Caco-2 (cell line): ENCODE measurements around the gene FBLIM1. TPM values are rescaled to one million over a fixed set of nuclear protein-coding genes. Genes with fewer than 3 reads are reported as not detected.

Experiments used
- BruUV-seq: library from RNA; stranded (reverse); fragments of 400-500 nt; replicated peaks from 2 replicates; lab custom pipeline; 2021; lab: Mats Ljungman, UMichigan
- CTCF ChIA-PET: fragments of 300-600 bp; sonication (Branson Sonifier 250); formaldehyde crosslinking; loops from one replicate; lab custom pipeline; 2022; ENCODE audit warnings: antibody characterized with exemption; lab: Charles Lee
- POLR2A ChIA-PET: fragments of 300-600 bp; sonication (Branson Sonifier 250); formaldehyde crosslinking; loops from one replicate; lab custom pipeline; 2022; ENCODE audit warnings: antibody characterized with exemption; lab: Charles Lee
- DNase-seq, 2 experiments: peaks; one replicate each; pipeline versions ENCODE4 v3.0.0 to v3.0.0-alpha.2; 2020 to 2022
- H3K27me3 ChIP-seq: replicated peaks from 2 replicates; pipeline ENCODE4 v1.6.0; 2011; ENCODE audit warnings: low read length; ENCODE audit not compliant: control insufficient read depth, insufficient read depth
- H3K36me3 ChIP-seq: 2 replicates; pipeline ENCODE4 v1.5.1; 2011; ENCODE audit warnings: low read length; ENCODE audit not compliant: control insufficient read depth, insufficient read depth
- H3K4me1 ChIP-seq: fragments of 250-450 bp; sonication (Bioruptor Pico); 2 replicates; pipeline ENCODE4 v1.5.1; 2020; ENCODE audit warnings: mild to moderate bottlenecking
- H3K4me3 ChIP-seq: 2 replicates; pipeline ENCODE4 v1.5.1; 2011; ENCODE audit warnings: low read depth, mild to moderate bottlenecking, control low read depth, low read length
- H3K9me3 ChIP-seq: fragments of 250-450 bp; sonication (Bioruptor Pico); 2 replicates; pipeline ENCODE4 v1.5.1; 2020; ENCODE audit warnings: mild to moderate bottlenecking, moderate library complexity
- H3K27ac Mint-ChIP-seq: one replicate; pipeline ENCODE4 v1.8.0; 2022; ENCODE audit warnings: mixed read lengths; ENCODE audit not compliant: unreplicated experiment
- H3K27me3 Mint-ChIP-seq: one replicate; pipeline ENCODE4 v1.8.0; 2022; ENCODE audit warnings: mixed read lengths; ENCODE audit not compliant: insufficient read depth, unreplicated experiment
- H3K36me3 Mint-ChIP-seq: one replicate; pipeline ENCODE4 v1.8.0; 2022; ENCODE audit warnings: mild to moderate bottlenecking, mixed read lengths; ENCODE audit not compliant: insufficient read depth, unreplicated experiment
- H3K4me1 Mint-ChIP-seq: one replicate; pipeline ENCODE4 v1.8.0; 2022; ENCODE audit warnings: low read depth, mixed read lengths; ENCODE audit not compliant: unreplicated experiment
- H3K4me3 Mint-ChIP-seq: one replicate; pipeline ENCODE4 v1.8.0; 2022; ENCODE audit warnings: mild to moderate bottlenecking, moderate library complexity, mixed read lengths; ENCODE audit not compliant: unreplicated experiment
- H3K9me3 Mint-ChIP-seq: one replicate; pipeline ENCODE4 v1.8.0; 2022; ENCODE audit warnings: mixed read lengths; ENCODE audit not compliant: unreplicated experiment
- CTCF ChIP-seq, 2 experiments: fragments of 200-600 bp in 1 of 2; IDR thresholded peaks; 1 replicate in 1 of 2; 2 replicates in 1 of 2; pipeline versions ENCODE4 v1.5.1 to v1.8.0; 2011 to 2022; ENCODE audit warnings: antibody characterized with exemption in 1 of 2, control low read depth in 1 of 2, inconsistent platforms in 1 of 2, low read depth in 1 of 2, low read length in 1 of 2, mild to moderate bottlenecking in 1 of 2, moderate library complexity in 1 of 2; ENCODE audit not compliant: insufficient read depth in 1 of 2, severe bottlenecking in 1 of 2, unreplicated experiment in 1 of 2
- intact Hi-C: fragments of 100-400 bp; cut with micrococcal nuclease; formaldehyde crosslinking; loops from one replicate; pipeline ENCODE4 v1.10.0; 2022; ENCODE audit not compliant: unreplicated experiment
- total RNA-seq: library from RNA; stranded (reverse); gene quantifications from 2 replicates; pipeline ENCODE4 v1.2.3, GENCODE V29; 2022

The FBLIM1 gene
- total RNA-seq, 1 experiment from 2014 or later = 5.5 TPM

DNA sequence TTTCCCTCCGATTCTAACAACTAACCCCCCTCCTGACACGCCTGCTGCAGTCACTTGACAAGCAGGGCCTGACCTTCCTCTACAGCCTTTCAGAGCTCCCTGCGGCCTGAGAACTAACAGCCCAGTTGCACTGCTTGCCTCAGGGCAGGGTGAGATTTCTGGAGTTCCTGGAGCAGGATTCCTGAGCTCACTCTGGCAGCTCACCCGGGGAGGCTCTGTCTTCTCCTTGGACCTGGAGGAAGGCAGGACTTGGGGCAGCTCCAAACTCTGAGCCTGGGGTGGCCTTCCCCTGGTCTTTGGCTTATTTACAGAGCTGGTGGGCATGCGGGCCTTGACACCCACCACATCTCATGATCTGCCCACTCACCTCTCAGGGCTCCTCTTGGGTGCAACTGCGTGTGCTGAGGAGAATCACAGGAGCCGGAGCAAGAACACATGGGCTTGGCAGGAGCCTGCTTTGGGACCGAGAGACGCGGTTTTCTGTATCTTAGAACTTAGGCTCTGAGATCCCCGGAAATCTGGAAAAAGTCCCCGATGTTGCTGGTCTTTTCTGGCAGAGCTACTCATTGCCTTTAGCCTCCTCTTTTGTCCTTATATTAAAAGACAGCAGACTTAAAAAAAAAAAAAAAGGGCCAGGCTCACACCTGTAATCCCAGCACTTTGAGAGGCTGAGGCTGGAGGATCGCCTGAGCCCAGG, 35.6 kb upstream of the FBLIM1 start:
- Mint-ChIP-seq H3K4me3 (no peak overlapping the region), H3K27me3 (no peaks in the 10 kb centered on the region), H3K27ac (no peak overlapping the region), H3K36me3 (peaks cover 34% of the 10 kb centered on the region), H3K9me3 (no peaks in the 10 kb centered on the region), H3K4me1 (no peaks in the 10 kb centered on the region)
- peak in 1 of 2 experiments; percentile 57 for DNase-seq
- intact Hi-C loops = no loop called here
- no peak for TF ChIP-seq CTCF (IDR thresholded peaks at IDR 0.05; ENCODE audit: insufficient read depth in 1 of 2, low read depth in 1 of 2, low read length in 1 of 2, severe bottlenecking in 1 of 2, unreplicated experiment in 1 of 2)
- ChIA-PET POLR2A (no interaction called here), CTCF (interaction anchor here (0.6 kb wide), 1 partner anchor 435 kb away, joined by 4 read pairs; no protein-coding TSS in a partner anchor)
- no peaks in the 10 kb centered on the region for H3K4me1 ChIP-seq
- H3K4me3 ChIP-seq = no peak overlapping the region
- no peaks in the 10 kb centered on the region for H3K9me3 ChIP-seq
- BruUV-seq = no TSS peak
- H3K27me3 ChIP-seq = no peaks in the 10 kb centered on the region
- H3K36me3 ChIP-seq = no peaks in the 10 kb centered on the region; the same call in 1 of the 2 replicates

DNA sequence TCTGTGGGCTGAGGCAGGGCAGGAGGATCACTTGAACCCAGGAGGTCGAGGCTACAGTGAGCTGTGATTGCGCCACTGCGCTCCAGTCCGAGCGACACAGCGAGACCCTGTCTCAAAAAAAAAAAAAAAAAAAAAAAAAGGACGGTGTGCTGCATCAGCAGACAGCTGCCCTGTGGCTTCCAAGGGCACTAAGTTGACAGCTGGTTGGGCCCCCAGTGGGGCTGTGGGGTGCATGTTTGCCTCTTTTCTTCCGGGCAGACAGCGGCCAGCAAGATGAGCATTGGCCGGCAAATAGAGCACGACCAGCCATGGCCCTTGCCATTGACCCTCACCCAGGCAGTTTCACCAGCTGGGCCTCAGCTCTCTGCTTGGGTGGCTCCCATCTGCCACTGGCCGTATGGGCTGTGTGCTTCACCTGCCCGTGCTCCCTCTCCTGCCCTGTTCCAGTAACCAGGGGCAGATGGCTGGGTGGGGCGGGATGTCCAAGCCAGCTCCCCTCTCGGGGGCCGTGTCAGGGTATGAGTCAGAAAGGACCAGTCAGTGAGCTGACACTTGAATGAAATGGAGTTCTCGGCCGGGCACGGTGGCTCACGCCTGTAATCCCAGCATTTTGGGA, 34.9 kb upstream of the FBLIM1 start:
- Mint-ChIP-seq H3K27ac (no peak overlapping the region), H3K27me3 (no peaks in the 10 kb centered on the region), H3K9me3 (no peaks in the 10 kb centered on the region), H3K36me3 (peaks cover 27% of the 10 kb centered on the region), H3K4me3 (no peak overlapping the region), H3K4me1 (no peaks in the 10 kb centered on the region)
- Histone ChIP-seq H3K36me3 (no peaks in the 10 kb centered on the region; the same call in 1 of the 2 replicates), H3K9me3 (no peaks in the 10 kb centered on the region), H3K4me1 (no peaks in the 10 kb centered on the region), H3K4me3 (no peak overlapping the region), H3K27me3 (no peaks in the 10 kb centered on the region)
- POLR2A ChIA-PET = no interaction called here
- intact Hi-C loops = no loop called here
- CTCF ChIA-PET = no interaction called here
- TF ChIP-seq CTCF (IDR thresholded peaks at IDR 0.05; ENCODE audit: insufficient read depth in 1 of 2, low read depth in 1 of 2, low read length in 1 of 2, severe bottlenecking in 1 of 2, unreplicated experiment in 1 of 2) = no peak
- BruUV-seq = no TSS peak
- no peak for DNase-seq

DNA sequence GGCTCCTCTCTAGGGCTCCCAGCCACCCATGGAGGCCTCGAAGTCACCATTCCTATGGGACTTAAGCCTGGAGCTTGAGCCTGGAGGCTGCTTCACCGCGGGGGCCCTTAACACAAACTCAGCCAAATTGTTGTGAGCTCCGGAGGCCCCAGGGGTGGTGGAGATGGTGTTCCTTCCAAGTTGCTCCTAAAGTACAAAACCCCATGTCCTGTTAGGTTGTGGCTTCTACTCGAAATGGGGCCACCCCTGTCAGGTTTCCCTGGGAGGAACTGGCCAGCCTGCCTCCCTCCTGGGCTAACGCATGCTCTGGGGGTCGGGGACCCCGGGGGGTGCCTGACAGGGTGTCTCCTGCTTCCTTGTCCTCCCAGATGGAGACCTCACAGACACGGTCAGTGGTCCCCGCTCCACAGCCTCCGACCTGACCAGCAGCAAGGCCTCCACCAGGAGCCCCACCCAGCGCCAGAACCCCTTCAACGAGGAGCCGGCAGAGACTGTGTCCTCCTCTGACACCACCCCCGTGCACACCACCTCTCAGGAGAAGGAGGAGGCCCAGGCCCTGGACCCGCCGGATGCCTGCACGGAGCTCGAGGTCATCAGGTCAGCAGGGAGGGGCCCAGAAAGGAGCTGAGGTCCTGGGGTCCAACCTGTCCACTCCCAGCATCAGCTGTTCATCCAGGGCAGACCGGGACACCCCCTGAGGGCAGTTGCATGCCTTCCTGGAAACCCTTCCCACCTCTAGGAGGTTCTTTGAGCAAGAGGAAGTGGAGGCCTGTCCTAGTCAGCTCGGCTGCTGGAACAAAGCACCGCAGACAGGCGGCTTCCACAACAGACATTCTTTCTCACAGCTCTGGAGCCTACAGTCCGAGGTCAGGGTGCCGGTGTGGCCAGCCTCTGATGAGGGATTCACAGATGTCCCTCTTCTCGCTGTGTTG, 33.4 kb upstream of the FBLIM1 start:
- CTCF ChIA-PET = no interaction called here
- no peak for TF ChIP-seq CTCF (IDR thresholded peaks at IDR 0.05; ENCODE audit: insufficient read depth in 1 of 2, low read depth in 1 of 2, low read length in 1 of 2, severe bottlenecking in 1 of 2, unreplicated experiment in 1 of 2)
- no TSS peak for BruUV-seq
- Mint-ChIP-seq H3K4me1 (peaks cover 6% of the 10 kb centered on the region), H3K36me3 (peaks cover 24% of the 10 kb centered on the region), H3K27me3 (no peaks in the 10 kb centered on the region), H3K9me3 (no peaks in the 10 kb centered on the region), H3K27ac (no peak overlapping the region), H3K4me3 (no peak overlapping the region)
- intact Hi-C loops = no loop called here
- POLR2A ChIA-PET = no interaction called here
- Histone ChIP-seq H3K9me3 (no peaks in the 10 kb centered on the region), H3K4me1 (no peaks in the 10 kb centered on the region), H3K27me3 (no peaks in the 10 kb centered on the region), H3K4me3 (no peak overlapping the region), H3K36me3 (no peaks in the 10 kb centered on the region; the same call in 1 of the 2 replicates)
- peak in 1 of 2 experiments; percentile 69 for DNase-seq
